GM23338 (cell line): ENCODE measurements around the gene LPP. TPM values are rescaled to one million over a fixed set of nuclear protein-coding genes. Genes with fewer than 3 reads are reported as not detected.

Source experiments
- ATAC-seq: fragments of 200-7000 bp; cut with Tn5 transposase; 3 replicates; pipeline ENCODE4 v1.9.1; 2020
- DNase-seq: peaks from one replicate; pipeline ENCODE4 v3.0.0-alpha.2; 2015; ENCODE audit warnings: low spot score
- H2AFZ ChIP-seq: fragments of 200-600 bp; sonication (generic); 2 replicates; pipeline ENCODE4 v1.8.0; 2016; ENCODE audit warnings: antibody characterized with exemption, mild to moderate bottlenecking, moderate library complexity
- H3F3A ChIP-seq: fragments of 200-600 bp; sonication (generic); replicated peaks from 2 replicates; pipeline ENCODE4 v1.8.0; 2017; ENCODE audit warnings: antibody characterized with exemption, mixed run types, low read depth
- H3K27ac ChIP-seq: fragments of 200-600 bp; sonication (generic); 2 replicates; pipeline ENCODE4 v1.6.1; 2016; ENCODE audit warnings: low read depth
- H3K27me3 ChIP-seq: fragments of 200-600 bp; sonication (generic); 2 replicates; pipeline ENCODE4 v1.8.0; 2016; ENCODE audit warnings: mild to moderate bottlenecking, mixed run types, moderate library complexity; ENCODE audit not compliant: insufficient read depth
- H3K36me3 ChIP-seq: fragments of 200-600 bp; sonication (generic); 2 replicates; pipeline ENCODE4 v1.8.0; 2016; ENCODE audit warnings: mild to moderate bottlenecking; ENCODE audit not compliant: insufficient read depth
- H3K4me1 ChIP-seq: fragments of 200-600 bp; sonication (generic); 2 replicates; pipeline ENCODE4 v1.8.0; 2016; ENCODE audit warnings: mild to moderate bottlenecking, moderate library complexity; ENCODE audit not compliant: insufficient read depth
- H3K4me2 ChIP-seq: fragments of 200-600 bp; sonication (generic); 2 replicates; pipeline ENCODE4 v1.7.1; 2017; ENCODE audit warnings: mixed run types
- H3K4me3 ChIP-seq: fragments of 200-600 bp; sonication (generic); 2 replicates; pipeline ENCODE4 v1.6.1; 2016; ENCODE audit warnings: mixed run types
- H3K79me2 ChIP-seq: fragments of 200-600 bp; sonication (generic); replicated peaks from 2 replicates; pipeline ENCODE4 v1.8.0; 2017; ENCODE audit warnings: mild to moderate bottlenecking; ENCODE audit not compliant: insufficient read depth
- H3K9me2 ChIP-seq: fragments of 200-600 bp; sonication (generic); 2 replicates; pipeline ENCODE4 v1.8.0; 2017; ENCODE audit not compliant: insufficient read depth
- H4K20me1 ChIP-seq: fragments of 200-600 bp; sonication (generic); replicated peaks from 2 replicates; pipeline ENCODE4 v1.8.0; 2017; ENCODE audit warnings: mild to moderate bottlenecking; ENCODE audit not compliant: insufficient read depth
- H3K27ac Mint-ChIP-seq: 2 replicates; pipeline ENCODE4 v1.8.0; 2020; ENCODE audit warnings: inconsistent platforms, mild to moderate bottlenecking, moderate library complexity, mixed read lengths
- H3K27me3 Mint-ChIP-seq: 3 replicates; pipeline ENCODE4 v1.8.0; 2022; ENCODE audit warnings: low read depth, mild to moderate bottlenecking, moderate library complexity, mixed read lengths, inconsistent platforms; ENCODE audit not compliant: insufficient read depth, poor library complexity
- H3K36me3 Mint-ChIP-seq: 3 replicates; pipeline ENCODE4 v1.8.0; 2021; ENCODE audit warnings: low read depth, mild to moderate bottlenecking, inconsistent platforms, moderate library complexity, mixed read lengths
- H3K4me1 Mint-ChIP-seq: 3 replicates; pipeline ENCODE4 v1.8.0; 2020; ENCODE audit warnings: mild to moderate bottlenecking, inconsistent platforms, mixed read lengths
- H3K4me3 Mint-ChIP-seq: 3 replicates; pipeline ENCODE4 v1.8.0; 2021; ENCODE audit warnings: moderate library complexity, mild to moderate bottlenecking, inconsistent platforms, mixed read lengths
- H3K9me3 Mint-ChIP-seq: 3 replicates; pipeline ENCODE4 v1.8.0; 2020; ENCODE audit warnings: moderate library complexity, mild to moderate bottlenecking, inconsistent platforms, mixed read lengths
- CREB1 ChIP-seq: fragments of 250-450 bp; sonication (Bioruptor Pico); IDR thresholded peaks from 2 replicates; pipeline ENCODE4 v1.5.0; 2020; ENCODE audit warnings: low read depth, mild to moderate bottlenecking, moderate library complexity
- JUNB ChIP-seq: IDR thresholded peaks from one replicate; pipeline ENCODE4 v1.6.1; 2016; ENCODE audit warnings: antibody characterized with exemption; ENCODE audit not compliant: unreplicated experiment
- NANOG ChIP-seq: IDR thresholded peaks from 2 replicates; pipeline ENCODE4 v1.6.1; 2016; ENCODE audit warnings: antibody characterized with exemption, borderline replicate concordance
- STAT1 ChIP-seq: IDR thresholded peaks from one replicate; pipeline ENCODE4 v1.6.1; 2016; ENCODE audit warnings: antibody characterized with exemption; ENCODE audit not compliant: unreplicated experiment
- ZNF331 ChIP-seq: fragments of 250-450 bp; sonication (Bioruptor Pico); IDR thresholded peaks from 2 replicates; pipeline ENCODE4 v1.5.0; 2020; ENCODE audit warnings: low read depth, mild to moderate bottlenecking, moderate library complexity
- polyA plus RNA-seq: library from polyadenylated mRNA; unstranded; fragments of >200 nt; fragmentation: Nextera tagmentation; extraction: Ambion mirVana; gene quantifications from 2 replicates; pipeline ENCODE4 v1.2.1, GENCODE V29; 2016
- total RNA-seq: library from RNA; depleted of rRNA; stranded (reverse); fragments of >200 nt; shearing (Covaris generic); gene quantifications from 2 replicates; pipeline ENCODE4 v1.2.3, GENCODE V29; 2014
- TF ChIP-seq, protein P1 (sequence below): IDR thresholded peaks from one replicate; pipeline ENCODE4 v1.6.1; 2018; ENCODE audit warnings: antibody characterized with exemption; ENCODE audit not compliant: unreplicated experiment
- TF ChIP-seq, protein P2 (sequence below): fragments of 250-450 bp; sonication (Bioruptor Pico); IDR thresholded peaks from 2 replicates; pipeline ENCODE4 v1.5.0; 2020; ENCODE audit warnings: mild to moderate bottlenecking, moderate library complexity

LPP gene
- total and polyA plus RNA-seq, 2 experiments from 2014 or later, result 23.0 to 35.2 TPM

DNA sequence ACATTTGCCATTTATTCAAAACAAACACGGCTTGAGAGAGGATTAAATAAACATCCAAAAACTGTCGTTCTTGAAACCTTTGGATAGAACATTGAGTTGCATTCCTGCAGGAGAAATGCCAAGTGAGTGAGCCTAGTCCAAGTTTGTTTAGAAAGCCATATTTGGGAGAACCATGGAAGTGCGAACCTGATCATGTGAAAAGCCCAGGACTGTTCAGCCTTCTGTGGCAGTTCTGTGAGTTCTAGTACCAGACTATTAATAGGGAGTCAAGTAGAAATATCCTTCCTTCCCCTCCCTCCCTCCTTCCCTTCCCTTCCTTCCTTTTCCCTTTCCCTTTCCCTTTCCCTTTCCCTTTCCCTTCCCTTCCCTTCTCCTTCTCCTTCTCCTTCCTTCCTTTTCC lies 470.4 kb downstream of the LPP start:
- no peaks in the 10 kb centered on the region for H3K27me3 ChIP-seq
- H3K79me2 ChIP-seq, result no peaks in the 10 kb centered on the region
- no peak for TF ChIP-seq ZNF331 (CRISPR knock-in tag)
- no peak for TF ChIP-seq JUNB
- TF ChIP-seq, protein P1, sequence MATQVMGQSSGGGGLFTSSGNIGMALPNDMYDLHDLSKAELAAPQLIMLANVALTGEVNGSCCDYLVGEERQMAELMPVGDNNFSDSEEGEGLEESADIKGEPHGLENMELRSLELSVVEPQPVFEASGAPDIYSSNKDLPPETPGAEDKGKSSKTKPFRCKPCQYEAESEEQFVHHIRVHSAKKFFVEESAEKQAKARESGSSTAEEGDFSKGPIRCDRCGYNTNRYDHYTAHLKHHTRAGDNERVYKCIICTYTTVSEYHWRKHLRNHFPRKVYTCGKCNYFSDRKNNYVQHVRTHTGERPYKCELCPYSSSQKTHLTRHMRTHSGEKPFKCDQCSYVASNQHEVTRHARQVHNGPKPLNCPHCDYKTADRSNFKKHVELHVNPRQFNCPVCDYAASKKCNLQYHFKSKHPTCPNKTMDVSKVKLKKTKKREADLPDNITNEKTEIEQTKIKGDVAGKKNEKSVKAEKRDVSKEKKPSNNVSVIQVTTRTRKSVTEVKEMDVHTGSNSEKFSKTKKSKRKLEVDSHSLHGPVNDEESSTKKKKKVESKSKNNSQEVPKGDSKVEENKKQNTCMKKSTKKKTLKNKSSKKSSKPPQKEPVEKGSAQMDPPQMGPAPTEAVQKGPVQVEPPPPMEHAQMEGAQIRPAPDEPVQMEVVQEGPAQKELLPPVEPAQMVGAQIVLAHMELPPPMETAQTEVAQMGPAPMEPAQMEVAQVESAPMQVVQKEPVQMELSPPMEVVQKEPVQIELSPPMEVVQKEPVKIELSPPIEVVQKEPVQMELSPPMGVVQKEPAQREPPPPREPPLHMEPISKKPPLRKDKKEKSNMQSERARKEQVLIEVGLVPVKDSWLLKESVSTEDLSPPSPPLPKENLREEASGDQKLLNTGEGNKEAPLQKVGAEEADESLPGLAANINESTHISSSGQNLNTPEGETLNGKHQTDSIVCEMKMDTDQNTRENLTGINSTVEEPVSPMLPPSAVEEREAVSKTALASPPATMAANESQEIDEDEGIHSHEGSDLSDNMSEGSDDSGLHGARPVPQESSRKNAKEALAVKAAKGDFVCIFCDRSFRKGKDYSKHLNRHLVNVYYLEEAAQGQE, result no peak
- DNase-seq, result no peak
- H3K4me3 ChIP-seq, result no peak overlapping the region
- Mint-ChIP-seq H3K27me3 (no peaks in the 10 kb centered on the region), H3K36me3 (no peaks in the 10 kb centered on the region), H3K9me3 (no peaks in the 10 kb centered on the region), H3K4me1 (no peaks in the 10 kb centered on the region), H3K4me3 (no peak overlapping the region), H3K27ac (no peak overlapping the region)
- no peak overlapping the region for H3K27ac ChIP-seq
- no peaks in the 10 kb centered on the region for H3K36me3 ChIP-seq
- H3F3A ChIP-seq, result no peaks in the 10 kb centered on the region
- H3K4me2 ChIP-seq, result no peak overlapping the region
- H2AFZ ChIP-seq, result no peak overlapping the region
- no peak for ATAC-seq
- H3K9me2 ChIP-seq, result no peaks in the 10 kb centered on the region
- H4K20me1 ChIP-seq, result no peaks in the 10 kb centered on the region
- no peaks in the 10 kb centered on the region for H3K4me1 ChIP-seq

DNA sequence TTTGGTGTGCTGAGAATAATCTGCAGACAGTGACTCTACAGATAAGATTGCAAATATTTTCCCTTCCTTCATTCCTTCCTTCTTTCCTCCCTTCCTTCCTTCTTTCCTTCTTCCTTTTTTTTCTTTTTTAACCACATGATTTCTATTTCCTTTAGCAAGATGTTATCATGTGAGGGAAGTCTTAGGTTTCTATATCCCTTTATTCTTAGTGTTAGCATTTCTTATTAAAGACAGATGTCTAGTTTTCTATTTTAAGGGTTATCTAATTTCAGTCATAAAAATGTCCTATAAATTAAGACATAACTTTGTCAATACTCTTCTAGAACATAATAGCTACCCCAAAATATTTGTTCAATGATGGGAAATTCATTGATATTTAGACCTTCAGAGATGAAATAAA lies 470.9 kb downstream of the LPP start:
- Histone ChIP-seq H3K4me3 (no peak overlapping the region), H3K4me1 (no peaks in the 10 kb centered on the region), H4K20me1 (no peaks in the 10 kb centered on the region), H3F3A (no peaks in the 10 kb centered on the region), H3K27ac (no peak overlapping the region), H3K36me3 (no peaks in the 10 kb centered on the region), H3K79me2 (no peaks in the 10 kb centered on the region), H3K27me3 (no peaks in the 10 kb centered on the region), H3K9me2 (no peaks in the 10 kb centered on the region), H3K4me2 (no peak overlapping the region), H2AFZ (no peak overlapping the region)
- H3K4me1 Mint-ChIP-seq, result no peaks in the 10 kb centered on the region
- no peak overlapping the region for H3K4me3 Mint-ChIP-seq
- H3K27me3 Mint-ChIP-seq, result no peaks in the 10 kb centered on the region
- ATAC-seq, result no peak
- 0 out of 3 replicates have a peak, but pooled peaks cover under 1% of the 10 kb centered on the region for H3K9me3 Mint-ChIP-seq
- TF ChIP-seq STAT1, result no peak
- no peak for TF ChIP-seq JUNB
- TF ChIP-seq, protein P2, sequence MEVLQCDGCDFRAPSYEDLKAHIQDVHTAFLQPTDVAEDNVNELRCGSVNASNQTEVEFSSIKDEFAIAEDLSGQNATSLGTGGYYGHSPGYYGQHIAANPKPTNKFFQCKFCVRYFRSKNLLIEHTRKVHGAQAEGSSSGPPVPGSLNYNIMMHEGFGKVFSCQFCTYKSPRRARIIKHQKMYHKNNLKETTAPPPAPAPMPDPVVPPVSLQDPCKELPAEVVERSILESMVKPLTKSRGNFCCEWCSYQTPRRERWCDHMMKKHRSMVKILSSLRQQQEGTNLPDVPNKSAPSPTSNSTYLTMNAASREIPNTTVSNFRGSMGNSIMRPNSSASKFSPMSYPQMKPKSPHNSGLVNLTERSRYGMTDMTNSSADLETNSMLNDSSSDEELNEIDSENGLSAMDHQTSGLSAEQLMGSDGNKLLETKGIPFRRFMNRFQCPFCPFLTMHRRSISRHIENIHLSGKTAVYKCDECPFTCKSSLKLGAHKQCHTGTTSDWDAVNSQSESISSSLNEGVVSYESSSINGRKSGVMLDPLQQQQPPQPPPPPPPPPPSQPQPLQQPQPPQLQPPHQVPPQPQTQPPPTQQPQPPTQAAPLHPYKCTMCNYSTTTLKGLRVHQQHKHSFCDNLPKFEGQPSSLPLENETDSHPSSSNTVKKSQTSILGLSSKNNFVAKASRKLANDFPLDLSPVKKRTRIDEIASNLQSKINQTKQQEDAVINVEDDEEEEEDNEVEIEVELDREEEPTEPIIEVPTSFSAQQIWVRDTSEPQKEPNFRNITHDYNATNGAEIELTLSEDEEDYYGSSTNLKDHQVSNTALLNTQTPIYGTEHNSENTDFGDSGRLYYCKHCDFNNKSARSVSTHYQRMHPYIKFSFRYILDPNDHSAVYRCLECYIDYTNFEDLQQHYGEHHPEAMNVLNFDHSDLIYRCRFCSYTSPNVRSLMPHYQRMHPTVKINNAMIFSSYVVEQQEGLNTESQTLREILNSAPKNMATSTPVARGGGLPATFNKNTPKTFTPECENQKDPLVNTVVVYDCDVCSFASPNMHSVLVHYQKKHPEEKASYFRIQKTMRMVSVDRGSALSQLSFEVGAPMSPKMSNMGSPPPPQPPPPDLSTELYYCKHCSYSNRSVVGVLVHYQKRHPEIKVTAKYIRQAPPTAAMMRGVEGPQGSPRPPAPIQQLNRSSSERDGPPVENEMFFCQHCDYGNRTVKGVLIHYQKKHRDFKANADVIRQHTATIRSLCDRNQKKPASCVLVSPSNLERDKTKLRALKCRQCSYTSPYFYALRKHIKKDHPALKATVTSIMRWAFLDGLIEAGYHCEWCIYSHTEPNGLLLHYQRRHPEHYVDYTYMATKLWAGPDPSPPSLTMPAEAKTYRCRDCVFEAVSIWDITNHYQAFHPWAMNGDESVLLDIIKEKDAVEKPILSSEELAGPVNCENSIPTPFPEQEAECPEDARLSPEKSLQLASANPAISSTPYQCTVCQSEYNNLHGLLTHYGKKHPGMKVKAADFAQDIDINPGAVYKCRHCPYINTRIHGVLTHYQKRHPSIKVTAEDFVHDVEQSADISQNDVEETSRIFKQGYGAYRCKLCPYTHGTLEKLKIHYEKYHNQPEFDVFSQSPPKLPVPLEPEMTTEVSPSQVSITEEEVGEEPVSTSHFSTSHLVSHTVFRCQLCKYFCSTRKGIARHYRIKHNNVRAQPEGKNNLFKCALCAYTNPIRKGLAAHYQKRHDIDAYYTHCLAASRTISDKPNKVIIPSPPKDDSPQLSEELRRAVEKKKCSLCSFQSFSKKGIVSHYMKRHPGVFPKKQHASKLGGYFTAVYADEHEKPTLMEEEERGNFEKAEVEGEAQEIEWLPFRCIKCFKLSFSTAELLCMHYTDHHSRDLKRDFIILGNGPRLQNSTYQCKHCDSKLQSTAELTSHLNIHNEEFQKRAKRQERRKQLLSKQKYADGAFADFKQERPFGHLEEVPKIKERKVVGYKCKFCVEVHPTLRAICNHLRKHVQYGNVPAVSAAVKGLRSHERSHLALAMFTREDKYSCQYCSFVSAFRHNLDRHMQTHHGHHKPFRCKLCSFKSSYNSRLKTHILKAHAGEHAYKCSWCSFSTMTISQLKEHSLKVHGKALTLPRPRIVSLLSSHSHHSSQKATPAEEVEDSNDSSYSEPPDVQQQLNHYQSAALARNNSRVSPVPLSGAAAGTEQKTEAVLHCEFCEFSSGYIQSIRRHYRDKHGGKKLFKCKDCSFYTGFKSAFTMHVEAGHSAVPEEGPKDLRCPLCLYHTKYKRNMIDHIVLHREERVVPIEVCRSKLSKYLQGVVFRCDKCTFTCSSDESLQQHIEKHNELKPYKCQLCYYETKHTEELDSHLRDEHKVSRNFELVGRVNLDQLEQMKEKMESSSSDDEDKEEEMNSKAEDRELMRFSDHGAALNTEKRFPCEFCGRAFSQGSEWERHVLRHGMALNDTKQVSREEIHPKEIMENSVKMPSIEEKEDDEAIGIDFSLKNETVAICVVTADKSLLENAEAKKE, result no peak
- TF ChIP-seq, protein P1, result no peak
- no peak for TF ChIP-seq NANOG
- TF ChIP-seq CREB1, result no peak
- no peaks in the 10 kb centered on the region for H3K36me3 Mint-ChIP-seq
- H3K27ac Mint-ChIP-seq, result no peak overlapping the region
- DNase-seq, result no peak
